ENCODE measurements around the gene CACNG1. TPM values are rescaled to one million over a fixed set of nuclear protein-coding genes. Genes with fewer than 3 reads are reported as not detected.

The CACNG1 gene
- total and polyA plus RNA-seq, 3 donors from 2014 or later: 0.69 TPM; not detected in 2

DNA sequence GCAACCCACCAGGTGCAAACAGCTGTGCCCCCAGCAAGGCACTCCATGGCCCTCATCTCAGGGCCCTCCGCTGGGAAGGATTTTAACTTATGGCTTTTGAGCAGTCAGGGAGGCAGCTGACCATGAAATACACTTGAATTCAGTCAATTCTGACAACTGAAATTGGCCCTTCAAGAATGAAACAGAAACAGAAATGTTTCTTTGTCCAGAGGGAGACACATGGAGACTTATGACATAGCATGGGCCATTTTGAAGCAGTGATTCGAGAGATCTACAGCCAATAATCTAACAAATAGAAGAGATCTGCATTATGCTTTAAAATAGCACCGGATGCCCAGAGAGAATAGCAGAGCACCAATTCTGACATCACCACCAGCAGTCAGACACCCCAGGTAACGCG lies 7.5 kb downstream of the CACNG1 start:
- TF ChIP-seq, protein P1, sequence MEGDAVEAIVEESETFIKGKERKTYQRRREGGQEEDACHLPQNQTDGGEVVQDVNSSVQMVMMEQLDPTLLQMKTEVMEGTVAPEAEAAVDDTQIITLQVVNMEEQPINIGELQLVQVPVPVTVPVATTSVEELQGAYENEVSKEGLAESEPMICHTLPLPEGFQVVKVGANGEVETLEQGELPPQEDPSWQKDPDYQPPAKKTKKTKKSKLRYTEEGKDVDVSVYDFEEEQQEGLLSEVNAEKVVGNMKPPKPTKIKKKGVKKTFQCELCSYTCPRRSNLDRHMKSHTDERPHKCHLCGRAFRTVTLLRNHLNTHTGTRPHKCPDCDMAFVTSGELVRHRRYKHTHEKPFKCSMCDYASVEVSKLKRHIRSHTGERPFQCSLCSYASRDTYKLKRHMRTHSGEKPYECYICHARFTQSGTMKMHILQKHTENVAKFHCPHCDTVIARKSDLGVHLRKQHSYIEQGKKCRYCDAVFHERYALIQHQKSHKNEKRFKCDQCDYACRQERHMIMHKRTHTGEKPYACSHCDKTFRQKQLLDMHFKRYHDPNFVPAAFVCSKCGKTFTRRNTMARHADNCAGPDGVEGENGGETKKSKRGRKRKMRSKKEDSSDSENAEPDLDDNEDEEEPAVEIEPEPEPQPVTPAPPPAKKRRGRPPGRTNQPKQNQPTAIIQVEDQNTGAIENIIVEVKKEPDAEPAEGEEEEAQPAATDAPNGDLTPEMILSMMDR (IDR thresholded peaks at IDR 0.05): no peak
- no peak for TF ChIP-seq POLR2A (IDR thresholded peaks at IDR 0.05)
- H3K27me3 ChIP-seq: no peaks in the 10 kb centered on the region
- no peak overlapping the region for H3K4me3 ChIP-seq
- no peaks in the 10 kb centered on the region for H3K9me3 ChIP-seq
- intact Hi-C loops (cut with DNase I; ENCODE audit: low total_unique reads): no loop called here
- no peak overlapping the region for H3K27ac ChIP-seq
- no peaks in the 10 kb centered on the region for H3K36me3 ChIP-seq (ENCODE audit: low read depth, missing control alignments)
- no peaks in the 10 kb centered on the region for H3K4me1 ChIP-seq
- no peak for DNase-seq
- 95 to 96% methylated on average over 5 of the region's 5 CpGs for WGBS, 2 donors

DNA sequence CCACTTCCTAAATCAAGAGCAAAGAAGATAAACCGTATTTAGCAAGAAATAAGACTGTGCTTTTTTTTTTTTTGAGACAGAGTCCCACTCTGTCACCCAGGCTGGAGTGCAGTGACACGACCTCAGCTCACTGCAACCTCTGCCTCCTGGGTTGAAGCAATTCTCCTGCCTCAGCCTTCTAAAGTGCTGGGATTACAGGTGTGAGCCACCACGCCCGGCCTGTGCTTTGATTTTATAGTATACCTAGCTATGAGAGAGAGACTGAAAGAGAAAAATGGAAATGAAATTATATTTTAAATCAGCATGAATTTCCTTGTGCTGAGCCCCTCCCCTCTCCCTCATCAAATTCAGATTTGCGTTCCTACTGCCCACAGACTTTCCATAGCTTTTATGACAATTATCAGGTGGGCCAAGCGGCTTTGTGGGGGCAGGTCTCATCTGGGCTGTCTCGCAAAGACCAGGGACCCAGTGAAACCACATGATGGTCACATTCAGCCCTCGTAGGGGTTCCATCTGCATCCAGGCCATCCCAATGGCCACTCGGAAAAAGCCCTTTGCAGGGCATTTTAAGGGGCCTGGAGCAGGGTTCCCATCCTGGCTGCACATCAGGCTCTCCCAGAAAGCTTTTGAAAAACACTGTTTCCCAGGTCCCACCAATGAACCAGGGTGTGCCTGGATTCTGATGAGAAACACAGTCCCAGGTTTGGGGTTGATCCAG lies 8.5 kb downstream of the CACNG1 start:
- no peak for DNase-seq
- intact Hi-C loops (cut with DNase I; ENCODE audit: low total_unique reads): no loop called here
- no peak for TF ChIP-seq POLR2A (IDR thresholded peaks at IDR 0.05)
- TF ChIP-seq, protein P1 (IDR thresholded peaks at IDR 0.05): no peak
- Histone ChIP-seq H3K27me3 (no peaks in the 10 kb centered on the region), H3K27ac (no peak overlapping the region), H3K4me3 (no peak overlapping the region), H3K4me1 (no peaks in the 10 kb centered on the region), H3K36me3 (ENCODE audit: low read depth, missing control alignments) (no peaks in the 10 kb centered on the region), H3K9me3 (no peaks in the 10 kb centered on the region)
- 91 to 97% methylated on average over 9 of the region's 9 CpGs for WGBS, 2 donors

DNA sequence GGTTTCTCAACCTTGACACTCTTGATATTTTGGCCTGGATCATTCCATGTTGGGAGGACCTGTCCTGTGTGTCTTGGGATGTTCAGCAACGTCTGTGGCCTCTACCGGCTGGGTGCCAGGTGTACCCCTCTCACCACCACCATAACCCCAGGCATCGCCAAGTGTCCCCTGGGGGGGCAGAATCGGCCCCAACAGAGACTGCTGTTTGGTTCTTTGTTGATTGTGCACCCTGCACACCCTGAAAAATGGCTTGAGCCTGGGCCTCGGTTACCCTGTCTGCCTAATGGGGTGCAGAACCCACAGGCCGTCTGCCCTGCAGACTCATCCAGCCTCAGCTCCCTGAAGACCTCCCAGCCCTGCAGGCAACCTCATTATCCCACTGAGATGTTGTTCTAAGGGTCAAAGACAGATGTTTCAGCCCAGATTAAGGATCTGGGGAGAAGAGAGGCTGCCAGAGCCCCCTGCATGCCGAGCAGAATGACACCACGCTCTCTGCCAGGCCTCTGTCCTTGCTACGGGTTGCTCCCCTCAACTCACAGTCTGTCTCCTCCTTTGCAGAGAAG lies 9.2 kb downstream of the CACNG1 start:
- no peak for DNase-seq
- Histone ChIP-seq H3K36me3 (ENCODE audit: low read depth, missing control alignments) (no peaks in the 10 kb centered on the region), H3K4me1 (no peaks in the 10 kb centered on the region), H3K27me3 (no peaks in the 10 kb centered on the region), H3K27ac (no peak overlapping the region), H3K4me3 (no peak overlapping the region), H3K9me3 (no peaks in the 10 kb centered on the region)
- 68 to 74% methylated on average over 3 to 9 of the region's 9 CpGs for WGBS, 2 donors
- TF ChIP-seq POLR2A (IDR thresholded peaks at IDR 0.05): no peak
- TF ChIP-seq, protein P1 (IDR thresholded peaks at IDR 0.05): no peak
- intact Hi-C loops (cut with DNase I; ENCODE audit: low total_unique reads): no loop called here

- intact Hi-C loops (cut with DNase I; ENCODE audit: low total_unique reads): no loop called here
- H3K4me3 ChIP-seq: no peak overlapping the region
- no peaks in the 10 kb centered on the region for H3K27me3 ChIP-seq
- H3K36me3 ChIP-seq (ENCODE audit: low read depth, missing control alignments): no peaks in the 10 kb centered on the region
- TF ChIP-seq, protein P1 (IDR thresholded peaks at IDR 0.05): no peak
- no peak for TF ChIP-seq POLR2A (IDR thresholded peaks at IDR 0.05)
- no peak overlapping the region for H3K27ac ChIP-seq
- H3K9me3 ChIP-seq: no peaks in the 10 kb centered on the region
- no peaks in the 10 kb centered on the region for H3K4me1 ChIP-seq
- WGBS, 2 donors: 75 to 89% methylated on average over 4 to 19 of the region's 19 CpGs
- DNase-seq: no peak
These were observed 9.7 kb downstream of the CACNG1 start for GRCh38 chr17:67054011-67054591.

Measured in testis (tissue), 3 donors.